ENCODE data around the gene CWC25. TPM values are rescaled to one million over a fixed set of nuclear protein-coding genes. Genes with fewer than 3 reads are reported as not detected.
A peak's percentile ranks its signal among the peaks of the same experiment; 100 is the strongest.

CWC25 gene
- total RNA-seq, 1 experiment from 2014 or later: 12.7 TPM

DNA sequence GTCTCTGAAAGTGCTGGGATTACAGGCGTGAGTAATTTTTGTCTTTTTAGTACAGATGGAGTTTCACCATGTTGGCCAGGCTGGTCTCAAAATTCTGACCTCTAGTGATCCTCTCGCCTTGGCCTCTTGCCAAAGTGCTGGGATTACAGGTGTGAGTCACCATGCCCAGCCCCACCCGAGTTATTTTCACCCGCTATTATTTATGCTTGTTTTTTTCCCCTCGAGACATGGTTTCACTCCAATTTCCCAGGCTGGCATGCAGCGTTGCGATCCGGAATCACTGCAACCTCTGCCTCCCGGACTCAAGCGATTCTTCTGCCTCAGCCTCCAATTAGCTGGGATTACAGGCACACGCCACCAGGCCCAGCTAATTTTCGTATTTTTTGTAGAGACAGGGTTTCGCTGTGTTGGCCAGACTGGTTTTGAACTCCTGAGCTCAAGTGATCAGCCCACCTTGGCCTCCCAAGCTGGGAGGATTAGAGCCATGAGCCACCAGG lies 19.2 kb upstream of the CWC25 start:
- Histone ChIP-seq H3K9me3 (ENCODE audit: low read length) (no peaks in the 10 kb centered on the region), H4K20me1 (ENCODE audit: insufficient read depth, low read depth, low read length) (peaks cover 7% of the 10 kb centered on the region), H3K4me1 (ENCODE audit: low read length) (no peaks in the 10 kb centered on the region), H3K79me2 (ENCODE audit: low read length) (no peaks in the 10 kb centered on the region), H3K27me3 (ENCODE audit: low read length) (no peaks in the 10 kb centered on the region), H3K9ac (ENCODE audit: low read length) (no peak overlapping the region), H3K36me3 (ENCODE audit: insufficient read depth, low read length) (peaks cover 6% of the 10 kb centered on the region), H3K4me3 (ENCODE audit: low read length) (no peak overlapping the region), H2AFZ (ENCODE audit: low read length) (no peak overlapping the region), H3K4me2 (ENCODE audit: low read depth, low read length, poor library complexity, severe bottlenecking) (no peak overlapping the region), H3K27ac (ENCODE audit: low read length) (no peak overlapping the region), H3K9me2 (replicated peaks; ENCODE audit: insufficient read depth, low read length) (no peaks in the 10 kb centered on the region)
- DNase-seq: peak; percentile 72

DNA sequence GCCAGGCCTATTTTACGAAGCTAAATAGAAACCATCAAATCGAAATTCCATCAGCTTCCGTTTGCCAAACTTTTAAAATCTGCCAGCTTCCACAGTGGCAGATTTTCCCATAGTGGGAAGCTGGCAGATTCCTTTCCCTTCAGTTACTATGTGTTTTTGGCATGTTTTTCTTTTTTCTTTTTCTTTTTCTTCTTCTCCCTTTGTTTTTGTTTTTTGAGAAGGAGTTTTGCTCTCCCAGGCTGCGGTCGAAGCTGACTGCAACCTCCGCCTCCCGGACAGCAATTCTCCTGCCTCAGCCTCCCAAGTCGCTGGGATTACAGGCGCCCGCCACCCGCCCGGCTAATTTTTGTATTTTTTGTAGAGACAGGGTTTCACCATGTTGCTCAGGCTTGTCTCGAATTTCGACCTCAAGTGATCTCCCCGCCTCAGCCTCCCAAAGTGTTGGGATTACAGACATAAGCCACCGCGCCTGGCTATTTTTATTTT lies 684 bp upstream of the CWC25 start:
- no peaks in the 10 kb centered on the region for H3K9me3 ChIP-seq (ENCODE audit: low read length)
- H3K4me2 ChIP-seq (ENCODE audit: low read depth, low read length, poor library complexity, severe bottlenecking): peak overlapping the region; percentile 85
- H3K9me2 ChIP-seq (replicated peaks; ENCODE audit: insufficient read depth, low read length): no peaks in the 10 kb centered on the region
- peaks cover 14% of the 10 kb centered on the region for H4K20me1 ChIP-seq (ENCODE audit: insufficient read depth, low read depth, low read length)
- H3K4me1 ChIP-seq (ENCODE audit: low read length): peaks cover 19% of the 10 kb centered on the region
- H3K79me2 ChIP-seq (ENCODE audit: low read length): peaks cover 30% of the 10 kb centered on the region
- peak overlapping the region; percentile 69 for H3K27ac ChIP-seq (ENCODE audit: low read length)
- H2AFZ ChIP-seq (ENCODE audit: low read length): peak overlapping the region; percentile 33; the same call in 1 of the 2 replicates
- H3K36me3 ChIP-seq (ENCODE audit: insufficient read depth, low read length): no peaks in the 10 kb centered on the region
- peak overlapping the region; percentile 83 for H3K4me3 ChIP-seq (ENCODE audit: low read length)
- peak overlapping the region; percentile 83 for H3K9ac ChIP-seq (ENCODE audit: low read length)
- no peaks in the 10 kb centered on the region for H3K27me3 ChIP-seq (ENCODE audit: low read length)
- DNase-seq: no peak

DNA sequence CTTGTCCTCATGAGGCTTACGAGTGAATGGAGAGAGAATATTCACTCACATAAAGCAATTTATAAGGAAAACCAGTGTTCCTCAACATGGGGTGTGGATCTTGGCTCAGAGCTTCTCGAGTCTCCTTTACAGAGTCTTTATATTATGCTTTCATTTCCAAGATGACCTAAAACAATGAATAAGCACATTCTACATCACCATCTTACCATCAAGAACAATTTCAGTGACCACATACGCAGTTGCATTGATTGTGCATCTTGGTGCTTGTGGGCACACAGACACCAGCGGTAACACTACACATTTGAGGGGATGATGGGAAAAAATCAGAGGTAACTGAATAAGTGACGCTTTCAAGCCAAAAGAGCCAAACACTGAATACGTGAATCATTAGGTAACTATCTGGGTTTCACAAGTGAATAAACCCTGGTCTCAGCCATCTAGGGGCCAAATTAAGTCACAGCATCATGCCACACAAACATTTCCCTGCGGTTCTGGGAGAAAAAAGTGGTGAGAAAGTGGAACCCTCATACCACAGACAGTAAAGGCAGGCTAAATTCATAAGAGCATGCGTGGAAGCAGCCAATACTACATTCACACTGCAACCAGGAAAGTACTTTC lies 9.4 kb downstream of the CWC25 start:
- Histone ChIP-seq H3K27me3 (ENCODE audit: low read length) (no peaks in the 10 kb centered on the region), H3K9me2 (replicated peaks; ENCODE audit: insufficient read depth, low read length) (no peaks in the 10 kb centered on the region), H3K27ac (ENCODE audit: low read length) (no peak overlapping the region), H2AFZ (ENCODE audit: low read length) (no peak overlapping the region), H3K79me2 (ENCODE audit: low read length) (peaks cover 8% of the 10 kb centered on the region; the same call in 1 of the 2 replicates), H3K36me3 (ENCODE audit: insufficient read depth, low read length) (peaks cover 8% of the 10 kb centered on the region; the same call in 1 of the 2 replicates), H3K4me1 (ENCODE audit: low read length) (no peaks in the 10 kb centered on the region), H3K9me3 (ENCODE audit: low read length) (no peaks in the 10 kb centered on the region), H4K20me1 (ENCODE audit: insufficient read depth, low read depth, low read length) (no peaks in the 10 kb centered on the region), H3K9ac (ENCODE audit: low read length) (no peak overlapping the region), H3K4me2 (ENCODE audit: low read depth, low read length, poor library complexity, severe bottlenecking) (no peak overlapping the region), H3K4me3 (ENCODE audit: low read length) (no peak overlapping the region)
- DNase-seq: no peak

DNA sequence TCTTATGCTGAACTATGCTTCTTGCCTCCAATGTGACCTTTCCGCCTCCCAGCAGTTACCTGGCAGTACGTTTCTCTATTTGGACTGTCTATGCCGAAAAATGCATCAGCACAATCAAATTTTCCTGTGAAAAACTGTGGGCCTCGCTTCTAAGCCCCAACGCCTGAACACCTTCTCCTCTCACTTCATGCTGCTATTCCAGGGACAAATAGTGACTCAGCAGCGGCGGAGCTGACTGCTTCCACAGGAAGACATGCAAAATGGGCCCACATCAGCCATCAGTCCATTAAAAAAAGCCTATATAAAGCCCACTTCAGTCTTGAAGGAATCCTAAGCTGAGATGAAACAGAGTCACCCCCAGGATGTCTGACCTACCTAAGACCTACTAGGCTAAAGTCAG lies 15.3 kb downstream of the CWC25 start:
- H3K4me3 ChIP-seq (ENCODE audit: low read length): no peak overlapping the region
- H3K9me2 ChIP-seq (replicated peaks; ENCODE audit: insufficient read depth, low read length): no peaks in the 10 kb centered on the region
- no peaks in the 10 kb centered on the region for H3K27me3 ChIP-seq (ENCODE audit: low read length)
- H3K9me3 ChIP-seq (ENCODE audit: low read length): no peaks in the 10 kb centered on the region
- no peaks in the 10 kb centered on the region for H4K20me1 ChIP-seq (ENCODE audit: insufficient read depth, low read depth, low read length)
- no peak for DNase-seq
- peaks cover 10% of the 10 kb centered on the region; the same call in 1 of the 2 replicates for H3K4me1 ChIP-seq (ENCODE audit: low read length)
- no peak overlapping the region for H2AFZ ChIP-seq (ENCODE audit: low read length)
- H3K9ac ChIP-seq (ENCODE audit: low read length): no peak overlapping the region
- no peak overlapping the region for H3K27ac ChIP-seq (ENCODE audit: low read length)
- H3K36me3 ChIP-seq (ENCODE audit: insufficient read depth, low read length): peaks cover 29% of the 10 kb centered on the region
- H3K4me2 ChIP-seq (ENCODE audit: low read depth, low read length, poor library complexity, severe bottlenecking): no peak overlapping the region
- H3K79me2 ChIP-seq (ENCODE audit: low read length): no peaks in the 10 kb centered on the region

- H3K9ac ChIP-seq (ENCODE audit: low read length): peak overlapping the region; percentile 98
- peaks cover 24% of the 10 kb centered on the region for H3K4me1 ChIP-seq (ENCODE audit: low read length)
- H3K27me3 ChIP-seq (ENCODE audit: low read length): no peaks in the 10 kb centered on the region
- H3K4me2 ChIP-seq (ENCODE audit: low read depth, low read length, poor library complexity, severe bottlenecking): peak overlapping the region; percentile 82
- peaks cover 24% of the 10 kb centered on the region for H3K36me3 ChIP-seq (ENCODE audit: insufficient read depth, low read length)
- no peaks in the 10 kb centered on the region for H3K9me2 ChIP-seq (replicated peaks; ENCODE audit: insufficient read depth, low read length)
- peaks cover 40% of the 10 kb centered on the region for H3K79me2 ChIP-seq (ENCODE audit: low read length)
- peak overlapping the region; percentile 87 for H3K27ac ChIP-seq (ENCODE audit: low read length)
- peak overlapping the region; percentile 63 for H3K4me3 ChIP-seq (ENCODE audit: low read length)
- no peaks in the 10 kb centered on the region for H3K9me3 ChIP-seq (ENCODE audit: low read length)
- H2AFZ ChIP-seq (ENCODE audit: low read length): peak overlapping the region; percentile 29
- H4K20me1 ChIP-seq (ENCODE audit: insufficient read depth, low read depth, low read length): 0 out of 2 replicates have a peak, but pooled peaks cover 4% of the 10 kb centered on the region
- no peak for DNase-seq
Observed at GRCh38 chr17:38800237-38800760, 24.8 kb downstream of the CWC25 start.

DNA sequence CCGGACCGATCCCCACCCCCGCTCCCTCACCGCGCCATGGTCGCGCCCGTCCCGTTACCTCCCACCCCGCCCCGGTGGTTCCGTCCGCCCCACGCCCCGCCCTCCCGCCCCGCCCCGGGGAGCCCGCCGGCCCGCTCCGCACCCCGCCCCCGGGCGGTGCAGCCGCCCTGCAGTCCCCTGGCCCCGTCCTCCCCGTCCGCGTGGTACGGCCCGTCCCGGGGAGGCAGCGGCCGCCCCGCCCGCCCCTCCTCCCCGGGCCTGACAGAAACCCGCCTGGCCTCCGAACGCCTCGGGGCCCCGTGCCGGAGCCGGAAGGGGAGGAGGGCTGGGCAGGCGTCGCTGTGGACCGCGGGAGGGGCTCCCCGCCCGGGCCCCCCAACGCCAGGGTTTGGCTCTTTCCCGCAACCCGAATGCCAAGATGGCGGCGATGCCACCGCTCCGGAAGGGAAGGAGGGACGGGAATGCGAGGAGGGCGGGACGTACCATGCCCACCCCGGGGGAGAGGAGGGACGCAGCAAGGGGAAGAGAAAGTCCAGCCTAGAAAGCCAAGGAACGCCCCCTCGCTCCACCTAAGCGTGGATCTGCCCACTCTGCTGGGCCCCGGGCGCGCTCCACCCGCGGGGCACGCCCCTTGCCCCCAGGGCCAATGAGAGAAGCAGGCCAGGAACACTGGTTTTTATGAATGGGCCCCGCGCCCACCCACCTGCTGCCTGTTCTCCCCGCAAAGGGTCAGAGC lies 25.5 kb downstream of the CWC25 start, which contains the start of gene PIP4K2B:
Gene PIP4K2B (minus strand): TSS at position 56 of the 736 bp plus-strand sequence. CDS start 132 bp downstream, outside the sequence.
- peak within 1 kb of the TSS; percentile 77 for H3K4me3 ChIP-seq (ENCODE audit: low read length)

GRCh38 chr17:38798614-38799500 lies 26.3 kb downstream of the CWC25 start:
- Histone ChIP-seq H3K9me2 (replicated peaks; ENCODE audit: insufficient read depth, low read length) (no peaks in the 10 kb centered on the region), H3K27ac (ENCODE audit: low read length) (peak overlapping the region; percentile 60), H3K4me3 (ENCODE audit: low read length) (peak overlapping the region; percentile 77), H3K9me3 (ENCODE audit: low read length) (no peaks in the 10 kb centered on the region), H3K79me2 (ENCODE audit: low read length) (peaks cover 52% of the 10 kb centered on the region), H2AFZ (ENCODE audit: low read length) (peak overlapping the region; percentile 68; the same call in 1 of the 2 replicates), H3K4me1 (ENCODE audit: low read length) (peaks cover 23% of the 10 kb centered on the region), H4K20me1 (ENCODE audit: insufficient read depth, low read depth, low read length) (0 out of 2 replicates have a peak, but pooled peaks cover 4% of the 10 kb centered on the region), H3K9ac (ENCODE audit: low read length) (peak overlapping the region; percentile 98), H3K4me2 (ENCODE audit: low read depth, low read length, poor library complexity, severe bottlenecking) (peak overlapping the region; percentile 85), H3K27me3 (ENCODE audit: low read length) (no peaks in the 10 kb centered on the region), H3K36me3 (ENCODE audit: insufficient read depth, low read length) (peaks cover 17% of the 10 kb centered on the region; the same call in 1 of the 2 replicates)
- DNase-seq: peak; percentile 78

More for the DNA sequence above, 25.5 kb downstream of the CWC25 start, which contains the start of gene PIP4K2B:
- H3K36me3 ChIP-seq (ENCODE audit: insufficient read depth, low read length): peaks cover 21% of the 10 kb centered on the region; the same call in 1 of the 2 replicates
- H3K9me3 ChIP-seq (ENCODE audit: low read length): no peaks in the 10 kb centered on the region
- no peaks in the 10 kb centered on the region for H3K27me3 ChIP-seq (ENCODE audit: low read length)
- peak within 1 kb of the TSS; percentile 87 for H3K27ac ChIP-seq (ENCODE audit: low read length)
- DNase-seq: peak; percentile 98
- H2AFZ ChIP-seq (ENCODE audit: low read length): peak within 1 kb of the TSS; percentile 68
- peaks cover 23% of the 10 kb centered on the region for H3K4me1 ChIP-seq (ENCODE audit: low read length)
- peaks cover 44% of the 10 kb centered on the region for H3K79me2 ChIP-seq (ENCODE audit: low read length)
- 0 out of 2 replicates have a peak, but pooled peaks cover 4% of the 10 kb centered on the region for H4K20me1 ChIP-seq (ENCODE audit: insufficient read depth, low read depth, low read length)
- H3K4me2 ChIP-seq (ENCODE audit: low read depth, low read length, poor library complexity, severe bottlenecking): peak within 1 kb of the TSS; percentile 85
- no peaks in the 10 kb centered on the region for H3K9me2 ChIP-seq (replicated peaks; ENCODE audit: insufficient read depth, low read length)
- H3K9ac ChIP-seq (ENCODE audit: low read length): peak within 1 kb of the TSS; percentile 98

Measured in Karpas-422 (cell line).